Astrocyte of the cerebellum (primary cell): ENCODE measurements around the gene MBD3L4.

ENCODE experiments used
- DNase-seq: peaks from one replicate; pipeline ENCODE4 v3.0.0-alpha.2; 2011; ENCODE audit warnings: low read depth
- H3K4me3 ChIP-seq: 2 replicates; pipeline ENCODE4 v1.5.1; 2011; ENCODE audit warnings: mild to moderate bottlenecking, low read depth, low read length, moderate library complexity
- CTCF ChIP-seq: IDR thresholded peaks from 2 replicates; pipeline ENCODE4 v1.5.1; 2012; ENCODE audit warnings: low read length, low read depth, moderate library complexity, mild to moderate bottlenecking; ENCODE audit errors: missing control alignments
- in situ Hi-C: cut with HindIII; loops from 2 replicates; pipeline ENCODE4 v1.10.0; 2017; ENCODE audit warnings: low sequenced_read_pairs

The MBD3L4 gene

GRCh38 chr19:7000816-7001215 lies 39.2 kb downstream of the MBD3L4 start:
- in situ Hi-C loops: no loop called here
- DNase-seq: no peak

GRCh38 chr19:7000333-7000732 lies 39.6 kb downstream of the MBD3L4 start:
- TF ChIP-seq CTCF: no peak
- no peak for DNase-seq
- no peak overlapping the region for H3K4me3 ChIP-seq
- in situ Hi-C loops: no loop called here

More at GRCh38 chr19:7000816-7001215, 39.2 kb downstream of the MBD3L4 start:
- H3K4me3 ChIP-seq: no peak overlapping the region
- no peak for TF ChIP-seq CTCF

DNA sequence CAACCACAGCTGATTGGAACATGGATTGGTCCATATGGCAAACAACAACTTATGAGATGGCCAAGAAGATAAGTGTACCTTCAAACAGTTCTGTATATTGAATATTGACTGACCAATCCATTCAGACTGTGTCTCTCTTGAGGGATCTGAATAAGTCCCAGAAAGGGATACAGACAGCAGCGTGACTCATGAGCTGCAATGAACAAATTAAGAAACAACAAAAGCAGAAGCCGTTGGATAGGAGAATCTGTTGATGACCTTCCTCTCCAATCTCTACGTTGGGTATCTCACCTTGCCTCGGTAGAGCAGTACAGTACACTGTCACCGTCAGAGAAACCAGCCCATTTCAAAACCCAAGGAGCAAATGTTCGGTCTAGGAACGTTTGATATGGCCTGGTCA lies 40.0 kb downstream of the MBD3L4 start:
- H3K4me3 ChIP-seq: no peak overlapping the region
- no peak for TF ChIP-seq CTCF
- DNase-seq: no peak
- in situ Hi-C loops: no loop called here

DNA sequence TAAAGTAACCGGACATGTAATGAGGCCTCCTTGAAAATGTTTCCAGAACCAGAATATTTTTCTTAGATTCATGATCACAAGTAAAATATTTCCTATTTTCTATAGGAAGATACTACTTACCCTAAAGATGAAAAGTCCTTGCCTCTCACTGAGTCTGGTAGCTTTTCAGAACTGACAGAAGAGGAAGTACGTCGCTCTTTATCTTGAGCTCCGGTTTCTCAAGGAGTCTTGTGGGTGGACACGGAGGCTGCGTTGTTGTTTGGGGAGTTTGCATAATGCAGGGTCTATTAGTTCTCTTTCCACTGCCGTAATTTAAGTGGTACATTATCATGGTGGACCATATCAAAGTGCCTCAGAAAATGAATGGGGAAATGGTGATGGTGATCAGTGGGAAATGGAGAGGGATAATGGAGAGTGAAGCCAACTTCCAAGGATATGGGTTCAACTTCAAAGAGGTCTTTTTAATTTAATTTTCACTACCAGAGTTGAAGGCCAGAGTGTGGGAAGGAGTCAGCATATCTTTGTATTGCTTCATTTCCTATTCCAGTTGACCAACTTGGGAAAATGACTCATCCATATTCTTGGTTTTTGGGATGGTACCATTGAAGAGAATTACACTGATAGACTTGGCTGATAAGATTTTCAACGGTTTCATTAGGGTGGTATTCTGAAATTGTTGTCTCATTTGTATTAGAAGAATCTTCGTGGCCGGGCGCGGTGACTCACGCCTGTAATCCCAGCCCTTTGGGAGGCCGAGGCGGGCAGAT lies 42.1 kb downstream of the MBD3L4 start:
- TF ChIP-seq CTCF: no peak
- H3K4me3 ChIP-seq: no peak overlapping the region
- no peak for DNase-seq
- in situ Hi-C loops: no loop called here

DNA sequence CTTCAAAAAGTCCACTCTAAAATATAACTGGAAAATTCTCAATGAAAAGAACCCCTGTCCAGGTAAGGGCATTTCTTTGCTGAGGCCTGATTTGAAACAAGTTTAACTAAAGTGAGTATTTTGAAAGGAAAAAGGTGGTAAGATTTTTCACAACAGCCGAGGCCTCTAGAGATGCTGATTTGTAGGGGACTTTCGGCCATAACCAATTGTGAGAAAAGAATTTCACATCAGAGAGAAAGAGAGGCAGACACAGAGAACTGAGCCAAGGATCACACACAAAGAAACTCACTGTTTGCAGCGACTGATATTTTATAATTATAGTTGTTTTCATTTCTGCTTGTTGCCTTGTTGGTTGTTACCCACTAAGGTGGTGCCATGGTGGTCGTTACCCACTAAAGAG lies 43.2 kb downstream of the MBD3L4 start:
- in situ Hi-C loops: no loop called here
- DNase-seq: no peak
- no peak overlapping the region for H3K4me3 ChIP-seq
- TF ChIP-seq CTCF: no peak

- DNase-seq: no peak
- in situ Hi-C loops: no loop called here
- H3K4me3 ChIP-seq: no peak overlapping the region
- TF ChIP-seq CTCF: no peak
Measured at GRCh38 chr19:6995054-6995453, 44.9 kb downstream of the MBD3L4 start.
